WERI-Rb-1 (cell line): ENCODE results near the gene SH3RF2.

Experiments
- DNase-seq: peaks from one replicate; pipeline ENCODE4 v3.0.0-alpha.2; 2020
- H3K27ac ChIP-seq: fragments of 250-450 bp; sonication (Bioruptor Pico); 2 replicates; pipeline ENCODE4 v1.5.1; 2020; ENCODE audit warnings: mild to moderate bottlenecking, moderate library complexity
- H3K27me3 ChIP-seq: fragments of 250-450 bp; sonication (Bioruptor Pico); 2 replicates; pipeline ENCODE4 v1.5.1; 2021; ENCODE audit warnings: mild to moderate bottlenecking, low read depth, moderate library complexity; ENCODE audit not compliant: insufficient read depth, severe bottlenecking
- H3K36me3 ChIP-seq: fragments of 250-450 bp; sonication (Bioruptor Pico); 2 replicates; pipeline ENCODE4 v1.5.1; 2020; ENCODE audit warnings: mild to moderate bottlenecking, moderate library complexity
- H3K4me3 ChIP-seq: 2 replicates; pipeline ENCODE4 v1.5.1; 2011; ENCODE audit warnings: low read depth, mild to moderate bottlenecking, control low read depth, low read length
- H3K9me3 ChIP-seq: fragments of 250-450 bp; sonication (Bioruptor Pico); 2 replicates; pipeline ENCODE4 v1.5.1; 2021; ENCODE audit warnings: mild to moderate bottlenecking, moderate library complexity; ENCODE audit not compliant: severe bottlenecking
- TF ChIP-seq, protein P1 (sequence below): IDR thresholded peaks from 2 replicates; pipeline ENCODE4 v1.5.1; 2011; ENCODE audit warnings: low read depth, mild to moderate bottlenecking, control low read depth, inconsistent platforms, low read length

The SH3RF2 gene

DNA sequence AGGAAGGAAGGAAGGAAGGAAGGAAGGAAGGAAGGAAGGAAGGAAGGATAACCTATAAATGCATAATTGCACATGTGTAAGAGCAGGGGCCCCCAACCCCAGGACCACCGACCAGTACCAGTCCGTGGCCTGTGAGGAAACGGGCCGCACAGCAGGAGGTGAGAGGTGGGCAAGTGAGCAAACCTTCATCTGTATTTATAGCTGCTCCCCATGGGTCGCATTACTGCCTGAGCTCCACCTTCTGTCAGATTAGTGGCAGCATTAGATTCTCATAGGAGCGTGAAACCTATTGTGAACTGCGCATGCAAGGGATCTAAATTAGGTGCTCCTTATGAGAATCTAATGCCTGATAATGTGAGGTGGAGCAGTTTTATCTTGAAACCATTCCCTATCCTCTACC lies 66.1 kb downstream of the SH3RF2 start:
- H3K4me3 ChIP-seq = no peak overlapping the region
- peak; percentile 17 for DNase-seq

DNA sequence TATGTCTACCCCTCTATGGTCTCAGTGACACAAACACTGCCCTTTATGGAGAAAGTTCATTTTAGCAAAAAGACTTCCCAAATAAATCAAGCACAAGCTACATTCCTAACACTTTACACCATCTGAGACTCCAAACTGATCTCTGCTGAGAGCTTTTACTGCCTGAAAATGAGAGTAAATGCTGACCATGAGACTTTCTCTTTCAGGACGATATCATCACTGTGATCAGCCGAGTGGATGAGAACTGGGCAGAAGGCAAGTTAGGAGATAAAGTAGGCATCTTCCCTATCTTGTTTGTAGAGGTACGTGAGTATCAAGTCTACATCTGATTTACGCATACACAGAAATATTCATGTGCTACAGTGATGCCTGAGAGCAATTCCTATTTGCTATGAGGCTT lies 67.5 kb downstream of the SH3RF2 start:
- no peak overlapping the region for H3K27ac ChIP-seq
- TF ChIP-seq, protein P1, sequence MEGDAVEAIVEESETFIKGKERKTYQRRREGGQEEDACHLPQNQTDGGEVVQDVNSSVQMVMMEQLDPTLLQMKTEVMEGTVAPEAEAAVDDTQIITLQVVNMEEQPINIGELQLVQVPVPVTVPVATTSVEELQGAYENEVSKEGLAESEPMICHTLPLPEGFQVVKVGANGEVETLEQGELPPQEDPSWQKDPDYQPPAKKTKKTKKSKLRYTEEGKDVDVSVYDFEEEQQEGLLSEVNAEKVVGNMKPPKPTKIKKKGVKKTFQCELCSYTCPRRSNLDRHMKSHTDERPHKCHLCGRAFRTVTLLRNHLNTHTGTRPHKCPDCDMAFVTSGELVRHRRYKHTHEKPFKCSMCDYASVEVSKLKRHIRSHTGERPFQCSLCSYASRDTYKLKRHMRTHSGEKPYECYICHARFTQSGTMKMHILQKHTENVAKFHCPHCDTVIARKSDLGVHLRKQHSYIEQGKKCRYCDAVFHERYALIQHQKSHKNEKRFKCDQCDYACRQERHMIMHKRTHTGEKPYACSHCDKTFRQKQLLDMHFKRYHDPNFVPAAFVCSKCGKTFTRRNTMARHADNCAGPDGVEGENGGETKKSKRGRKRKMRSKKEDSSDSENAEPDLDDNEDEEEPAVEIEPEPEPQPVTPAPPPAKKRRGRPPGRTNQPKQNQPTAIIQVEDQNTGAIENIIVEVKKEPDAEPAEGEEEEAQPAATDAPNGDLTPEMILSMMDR = no peak
- DNase-seq = no peak
- no peaks in the 10 kb centered on the region for H3K27me3 ChIP-seq
- no peaks in the 10 kb centered on the region for H3K36me3 ChIP-seq
- H3K9me3 ChIP-seq = no peaks in the 10 kb centered on the region
- no peak overlapping the region for H3K4me3 ChIP-seq

More for the DNA sequence above, 66.1 kb downstream of the SH3RF2 start:
- Histone ChIP-seq H3K27me3 (no peaks in the 10 kb centered on the region), H3K9me3 (no peaks in the 10 kb centered on the region), H3K27ac (no peak overlapping the region), H3K36me3 (no peaks in the 10 kb centered on the region)
- TF ChIP-seq, protein P1 = no peak

DNA sequence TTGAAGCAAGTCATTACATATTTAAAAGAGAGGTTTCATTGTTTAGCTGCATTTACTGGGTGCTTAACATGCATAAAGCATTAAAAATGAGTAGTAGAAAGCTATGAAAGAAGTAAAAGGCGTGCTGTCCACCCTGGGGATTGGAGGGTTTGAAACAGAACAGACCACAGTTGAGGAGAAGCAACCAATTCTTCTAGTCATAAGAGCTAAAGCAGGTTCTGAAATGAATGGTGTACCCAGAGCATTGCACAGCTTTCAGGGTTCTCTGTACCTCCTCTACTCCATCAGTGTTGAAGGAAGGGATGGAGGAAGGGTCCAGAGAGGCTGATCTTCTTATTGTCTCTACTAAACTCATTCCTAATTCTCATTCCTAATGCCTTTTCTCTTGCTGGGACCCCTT lies 68.9 kb downstream of the SH3RF2 start:
- TF ChIP-seq, protein P1 = no peak
- Histone ChIP-seq H3K36me3 (no peaks in the 10 kb centered on the region), H3K27me3 (no peaks in the 10 kb centered on the region), H3K27ac (no peak overlapping the region), H3K4me3 (no peak overlapping the region), H3K9me3 (peaks cover 3% of the 10 kb centered on the region)
- DNase-seq = no peak

DNA sequence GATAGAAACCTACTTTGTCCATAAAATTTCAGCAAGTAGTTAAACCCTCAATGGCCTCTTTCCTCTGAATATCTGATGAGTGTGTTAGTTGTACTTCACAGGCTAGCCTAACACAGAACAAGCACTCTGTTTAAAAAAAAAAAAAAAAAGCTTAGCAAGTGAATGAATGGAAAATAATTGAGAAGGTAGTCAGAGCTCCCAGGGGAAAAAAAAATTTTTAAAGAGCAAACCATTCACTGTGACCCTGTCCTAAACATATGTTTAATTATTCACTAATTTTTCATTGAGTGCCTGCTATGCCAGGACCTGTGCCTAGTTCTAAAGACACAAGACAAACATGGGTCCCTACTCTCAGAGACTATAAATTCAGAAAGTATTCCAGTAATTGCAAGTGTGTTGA lies 69.3 kb downstream of the SH3RF2 start:
- no peak for DNase-seq
- TF ChIP-seq, protein P1 = no peak
- H3K27ac ChIP-seq = no peak overlapping the region
- peaks cover 4% of the 10 kb centered on the region for H3K9me3 ChIP-seq
- no peak overlapping the region for H3K4me3 ChIP-seq
- H3K36me3 ChIP-seq = no peaks in the 10 kb centered on the region
- no peaks in the 10 kb centered on the region for H3K27me3 ChIP-seq

DNA sequence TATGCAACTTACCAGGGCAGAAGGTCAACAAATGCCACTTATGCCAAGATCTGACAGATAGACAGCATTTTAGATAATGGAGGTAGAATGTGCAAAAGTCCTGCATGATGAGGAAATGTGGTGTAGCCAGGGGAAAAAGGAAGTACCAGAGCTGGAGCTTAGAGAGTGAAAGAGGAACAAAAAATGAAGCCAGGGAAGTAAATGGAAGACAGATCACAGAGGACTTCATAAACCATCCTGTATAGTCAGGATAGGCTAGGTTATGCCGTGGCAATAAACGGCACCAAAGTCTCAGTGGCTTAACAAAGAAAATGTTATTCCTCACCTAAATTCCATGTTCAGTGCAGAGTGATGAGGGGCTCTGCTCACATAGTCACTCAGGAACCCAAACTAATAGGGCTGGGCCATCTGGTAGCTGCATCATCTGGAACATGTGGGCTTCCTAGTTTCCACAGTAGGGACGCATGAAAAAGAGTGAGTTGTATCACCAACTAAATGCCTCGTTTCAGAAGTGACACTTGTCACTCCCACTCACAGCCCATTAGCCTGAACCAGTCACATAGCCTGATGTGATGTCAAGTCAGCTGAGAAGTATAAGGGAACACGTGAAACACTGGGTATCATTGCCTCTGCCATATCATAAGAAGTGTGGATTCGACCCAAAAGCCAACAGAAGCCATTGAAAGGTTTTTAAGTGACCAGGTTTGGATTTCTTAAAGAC lies 70.3 kb downstream of the SH3RF2 start:
- H3K27me3 ChIP-seq = no peaks in the 10 kb centered on the region
- no peak for DNase-seq
- H3K4me3 ChIP-seq = no peak overlapping the region
- no peak overlapping the region for H3K27ac ChIP-seq
- TF ChIP-seq, protein P1 = no peak
- no peaks in the 10 kb centered on the region for H3K36me3 ChIP-seq
- peaks cover 4% of the 10 kb centered on the region for H3K9me3 ChIP-seq

DNA sequence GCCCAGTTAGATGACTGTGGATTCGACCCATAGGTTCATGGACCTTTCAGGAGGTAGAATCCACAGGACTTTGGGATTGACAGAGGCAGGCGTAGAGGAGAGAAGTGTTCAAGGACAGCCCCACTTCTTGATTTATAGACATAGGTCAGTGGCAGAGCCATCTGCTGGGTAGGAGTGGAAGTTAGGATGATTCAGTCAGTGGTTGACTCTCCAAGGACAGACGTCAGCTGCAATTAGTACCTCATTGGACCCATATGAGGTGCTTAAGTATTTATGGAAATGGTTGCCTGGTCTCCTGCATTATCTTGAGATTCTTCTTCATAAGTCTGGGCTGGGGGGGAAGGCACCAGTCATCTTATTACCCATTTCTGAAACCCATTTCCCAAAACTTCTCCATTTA lies 70.9 kb downstream of the SH3RF2 start:
- peaks cover 4% of the 10 kb centered on the region for H3K9me3 ChIP-seq
- H3K4me3 ChIP-seq = no peak overlapping the region
- TF ChIP-seq, protein P1 = peak; percentile 14; the same call in 1 of the 2 replicates
- DNase-seq = peak; percentile 23
- H3K36me3 ChIP-seq = no peaks in the 10 kb centered on the region
- H3K27me3 ChIP-seq = no peaks in the 10 kb centered on the region
- H3K27ac ChIP-seq = no peak overlapping the region
